AG04449 (cell line): ENCODE measurements around the gene SLC13A5.
A peak's percentile ranks its signal among the peaks of the same experiment; 100 is the strongest.
"Not testable (repeated sequence)": the region's sequence is repeated elsewhere in the genome, so short reads cannot be mapped to it uniquely, and the experiment has no call there.

ENCODE experiments used
- CTCF ChIA-PET: fragments of 350-600 bp; formaldehyde crosslinking; extraction: SDS; loops from one replicate; lab custom pipeline; 2021; ENCODE audit warnings: antibody characterized with exemption; lab: Yijun Ruan, JAX
- POLR2A ChIA-PET: fragments of 400-600, 350-600 bp; formaldehyde crosslinking; extraction: SDS; loops from one replicate; lab custom pipeline; 2020; ENCODE audit warnings: antibody characterized with exemption, inconsistent platforms; lab: Yijun Ruan, JAX
- DNase-seq: peaks from one replicate; pipeline ENCODE4 v3.0.0-alpha.2; 2010; ENCODE audit warnings: low read depth, low spot score
- H3K4me3 ChIP-seq: 2 replicates; pipeline ENCODE4 v1.5.1; 2011; ENCODE audit warnings: low read depth, mild to moderate bottlenecking, control low read depth, low read length
- TF ChIP-seq, protein P1 (sequence below): IDR thresholded peaks from one replicate; pipeline ENCODE4 v1.5.1; 2011; ENCODE audit warnings: mild to moderate bottlenecking, moderate library complexity, low read length, control low read depth, inconsistent platforms; ENCODE audit not compliant: insufficient read depth; ENCODE audit errors: missing control alignments

Gene SLC13A5

GRCh38 chr17:6753546-6753945 lies 40.4 kb upstream of the SLC13A5 start:
- TF ChIP-seq, protein P1, sequence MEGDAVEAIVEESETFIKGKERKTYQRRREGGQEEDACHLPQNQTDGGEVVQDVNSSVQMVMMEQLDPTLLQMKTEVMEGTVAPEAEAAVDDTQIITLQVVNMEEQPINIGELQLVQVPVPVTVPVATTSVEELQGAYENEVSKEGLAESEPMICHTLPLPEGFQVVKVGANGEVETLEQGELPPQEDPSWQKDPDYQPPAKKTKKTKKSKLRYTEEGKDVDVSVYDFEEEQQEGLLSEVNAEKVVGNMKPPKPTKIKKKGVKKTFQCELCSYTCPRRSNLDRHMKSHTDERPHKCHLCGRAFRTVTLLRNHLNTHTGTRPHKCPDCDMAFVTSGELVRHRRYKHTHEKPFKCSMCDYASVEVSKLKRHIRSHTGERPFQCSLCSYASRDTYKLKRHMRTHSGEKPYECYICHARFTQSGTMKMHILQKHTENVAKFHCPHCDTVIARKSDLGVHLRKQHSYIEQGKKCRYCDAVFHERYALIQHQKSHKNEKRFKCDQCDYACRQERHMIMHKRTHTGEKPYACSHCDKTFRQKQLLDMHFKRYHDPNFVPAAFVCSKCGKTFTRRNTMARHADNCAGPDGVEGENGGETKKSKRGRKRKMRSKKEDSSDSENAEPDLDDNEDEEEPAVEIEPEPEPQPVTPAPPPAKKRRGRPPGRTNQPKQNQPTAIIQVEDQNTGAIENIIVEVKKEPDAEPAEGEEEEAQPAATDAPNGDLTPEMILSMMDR, result no peak
- H3K4me3 ChIP-seq, result no peak overlapping the region
- ChIA-PET POLR2A (no interaction called here), CTCF (interaction anchor here (4.9 kb wide), 1 partner anchor 90 kb away, joined by 31 read pairs; no protein-coding TSS in a partner anchor)
- DNase-seq, result no peak

GRCh38 chr17:6753006-6753445 lies 39.9 kb upstream of the SLC13A5 start:
- H3K4me3 ChIP-seq, result peak overlapping the region; percentile 9; the same call in 1 of the 2 replicates
- DNase-seq, result peak; percentile 71
- TF ChIP-seq, protein P1, result no peak
- ChIA-PET POLR2A (no interaction called here), CTCF (interaction anchor here (4.9 kb wide), 1 partner anchor 90 kb away, joined by 31 read pairs; no protein-coding TSS in a partner anchor)

DNA sequence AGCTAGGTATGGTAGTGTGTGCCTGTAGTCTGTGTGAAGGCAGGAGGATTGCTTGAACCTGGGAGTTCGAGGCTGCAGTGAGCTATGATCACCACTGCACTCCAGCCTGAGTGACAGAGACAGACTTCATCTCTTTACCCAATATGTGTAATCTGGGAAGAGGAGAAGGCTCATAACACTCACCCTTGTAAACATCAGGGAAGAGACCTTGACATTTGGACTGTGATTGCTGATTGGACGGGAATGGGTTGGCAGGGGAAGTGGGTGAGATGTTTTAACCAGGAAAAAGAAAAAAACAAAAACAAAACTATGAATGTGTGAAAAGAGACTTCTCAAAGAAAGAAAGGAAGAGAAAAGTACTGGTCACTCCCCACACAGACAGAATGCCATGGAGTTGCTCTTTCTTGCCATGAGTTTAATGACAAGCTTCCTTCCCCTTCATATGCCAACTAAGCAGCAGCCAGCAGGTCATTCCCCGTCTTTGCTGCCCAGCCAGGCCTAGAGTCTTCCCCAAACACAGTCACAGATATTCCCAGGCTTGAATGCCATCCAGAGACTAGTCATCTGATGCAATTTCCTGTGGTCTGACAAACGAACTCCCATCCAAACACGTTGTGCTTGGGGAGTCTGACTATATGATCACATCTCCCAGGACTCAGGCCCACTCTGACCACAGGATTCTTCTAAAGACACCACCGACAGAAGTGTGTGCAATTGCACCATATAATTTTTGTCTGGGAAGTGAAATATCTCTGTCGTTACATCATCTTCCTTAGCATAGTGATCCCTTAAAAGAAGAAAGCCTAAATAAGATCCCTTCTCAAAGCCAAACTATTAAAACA lies 39.1 kb upstream of the SLC13A5 start:
- ChIA-PET CTCF (interaction anchor here (0.6 to 4.9 kb wide), 7 partner anchors 31 to 280 kb away, joined by 3 to 31 read pairs (median 3); partner anchors contain the start of gene BCL6B), POLR2A (interaction anchor here (0.7 kb wide), 1 partner anchor 151 kb away, joined by 3 read pairs; no protein-coding TSS in a partner anchor)
- TF ChIP-seq, protein P1, result no peak
- DNase-seq, result peak; percentile 100
- H3K4me3 ChIP-seq, result peak overlapping the region; percentile 9; the same call in 1 of the 2 replicates

GRCh38 chr17:6749519-6749918 lies 36.4 kb upstream of the SLC13A5 start:
- TF ChIP-seq, protein P1, result no peak
- no peak for DNase-seq
- ChIA-PET CTCF (interaction anchor here (0.6 to 4.9 kb wide), 7 partner anchors 83 to 273 kb away, joined by 3 to 31 read pairs (median 4); partner anchors contain the start of gene BCL6B), POLR2A (no interaction called here)
- no peak overlapping the region for H3K4me3 ChIP-seq

GRCh38 chr17:6748617-6749016 lies 35.4 kb upstream of the SLC13A5 start:
- ChIA-PET CTCF (interaction anchor here (1.0 to 4.9 kb wide), 3 partner anchors 16 to 94 kb away, joined by 3 to 31 read pairs (median 3); no protein-coding TSS in a partner anchor), POLR2A (no interaction called here)

DNA sequence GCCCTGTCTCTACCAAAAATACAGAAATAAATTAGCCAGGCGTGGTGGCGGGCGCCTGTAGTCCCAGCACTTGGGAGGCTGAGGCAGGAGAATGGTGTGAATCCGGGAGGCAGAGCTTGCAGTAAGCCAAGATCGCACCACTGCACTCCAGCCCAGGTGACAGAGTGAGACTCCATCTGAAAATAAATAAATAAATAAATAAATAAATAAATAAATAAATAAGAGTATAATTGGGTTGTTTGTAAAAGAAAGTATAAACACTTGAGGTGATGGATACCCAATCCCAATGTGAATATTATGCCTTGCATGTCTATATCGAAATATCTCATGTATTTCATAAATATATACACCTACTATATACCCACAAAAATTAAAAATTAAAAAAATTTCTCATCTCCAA lies 33.5 kb upstream of the SLC13A5 start:
- H3K4me3 ChIP-seq, POLR2A ChIA-PET, DNase-seq: not testable (repeated sequence)
- CTCF ChIA-PET, result interaction anchor here (1.2 kb wide), 1 partner anchor 96 kb away, joined by 5 read pairs; no protein-coding TSS in a partner anchor

More at GRCh38 chr17:6748617-6749016, 35.4 kb upstream of the SLC13A5 start:
- TF ChIP-seq, protein P1, result no peak
- DNase-seq, result no peak
- no peak overlapping the region for H3K4me3 ChIP-seq
